ENCODE data around the gene ECI2. TPM values are rescaled to one million over a fixed set of nuclear protein-coding genes. Genes with fewer than 3 reads are reported as not detected.

Gene ECI2
- total and polyA plus RNA-seq, 4 donors = 45.7 to 92.3 (median 50.6) TPM

DNA sequence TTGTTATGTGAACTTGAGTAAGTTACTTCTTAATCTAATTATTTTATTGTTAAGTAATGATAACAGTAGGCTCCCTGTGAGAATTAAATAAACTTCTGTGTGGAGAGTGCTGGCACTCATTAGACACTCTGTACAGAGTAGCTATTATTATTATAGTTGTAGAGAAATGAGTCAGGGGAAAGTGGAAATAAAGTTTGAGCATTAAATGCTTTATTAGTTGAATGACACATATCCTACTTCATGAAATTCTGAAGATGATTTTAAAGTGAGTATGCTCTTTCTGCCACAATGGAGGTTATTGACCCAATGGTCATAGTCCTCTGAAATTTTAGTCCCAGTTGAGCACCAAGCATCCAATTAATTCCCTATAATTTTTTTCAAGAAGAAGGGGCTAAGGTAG, 5.9 kb downstream of the ECI2 start:
- Histone ChIP-seq H3K4me1 (ENCODE audit: control insufficient read depth, insufficient read depth, low read length) (peaks cover 4% of the 10 kb centered on the region), H3K4me3 (ENCODE audit: low read depth, low read length) (no peak overlapping the region), H3K27ac (ENCODE audit: low read depth, low read length) (no peak overlapping the region), H3K36me3 (ENCODE audit: control insufficient read depth, insufficient read depth, low read length) (peaks cover 9% of the 10 kb centered on the region), H3K9me3 (ENCODE audit: control insufficient read depth, insufficient read depth, low read length) (no peaks in the 10 kb centered on the region), H3K27me3 (ENCODE audit: control insufficient read depth, insufficient read depth, low read length) (no peaks in the 10 kb centered on the region)
- no peak for DNase-seq (ENCODE audit: low read depth in 4 of 6, low spot score in 6 of 6)

DNA sequence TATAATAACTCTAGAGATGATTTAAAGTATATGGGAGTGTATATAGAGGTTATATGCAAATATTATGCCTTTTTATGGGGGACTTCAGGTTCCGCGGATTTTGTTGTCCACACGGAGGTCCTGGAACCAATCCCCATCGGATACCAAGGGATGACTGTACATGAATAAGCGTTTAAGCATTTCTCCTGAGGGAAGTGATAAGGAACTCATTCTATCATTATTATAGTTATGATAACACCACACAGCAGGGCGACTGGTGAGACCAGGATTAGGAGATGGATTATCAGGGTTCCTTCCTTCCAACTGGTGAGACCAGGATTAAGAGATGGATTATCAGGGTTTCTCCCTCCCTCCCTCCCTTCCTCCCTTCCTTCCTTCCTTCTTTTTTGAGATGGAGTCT, 6.6 kb downstream of the ECI2 start:
- no peaks in the 10 kb centered on the region for H3K27me3 ChIP-seq (ENCODE audit: control insufficient read depth, insufficient read depth, low read length)
- peaks cover 10% of the 10 kb centered on the region for H3K36me3 ChIP-seq (ENCODE audit: control insufficient read depth, insufficient read depth, low read length)
- no peak overlapping the region for H3K27ac ChIP-seq (ENCODE audit: low read depth, low read length)
- DNase-seq (ENCODE audit: low read depth in 4 of 6, low spot score in 6 of 6) = no peak
- no peaks in the 10 kb centered on the region for H3K9me3 ChIP-seq (ENCODE audit: control insufficient read depth, insufficient read depth, low read length)
- no peaks in the 10 kb centered on the region for H3K4me1 ChIP-seq (ENCODE audit: control insufficient read depth, insufficient read depth, low read length)
- no peak overlapping the region for H3K4me3 ChIP-seq (ENCODE audit: low read depth, low read length)
- no CpG with 5 or more reads among the region's 6 CpGs for WGBS (ENCODE audit: insufficient coverage)

DNA sequence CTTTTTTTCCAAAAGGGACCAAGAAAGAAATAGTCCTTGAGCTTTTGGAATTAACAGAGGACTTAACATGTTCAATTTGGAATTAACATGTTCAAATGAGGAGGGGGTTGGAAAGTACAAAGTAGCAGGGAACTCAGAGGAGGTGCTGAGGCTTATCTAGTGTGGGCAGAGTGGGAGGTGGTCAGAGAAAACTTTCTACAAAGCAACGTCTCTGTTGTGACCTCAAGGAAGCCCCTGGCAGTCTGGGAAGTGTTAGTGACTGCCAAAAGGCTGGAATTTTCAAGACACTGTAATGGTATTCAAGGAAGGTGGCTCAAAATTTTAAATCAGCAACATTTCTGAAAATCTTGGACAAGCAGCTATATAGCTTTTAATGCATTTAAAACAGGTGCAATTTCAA, 7.3 kb downstream of the ECI2 start:
- H3K4me3 ChIP-seq (ENCODE audit: low read depth, low read length) = no peak overlapping the region
- H3K27me3 ChIP-seq (ENCODE audit: control insufficient read depth, insufficient read depth, low read length) = no peaks in the 10 kb centered on the region
- 57% methylated on average over 1 of the region's 1 CpG for WGBS (ENCODE audit: insufficient coverage)
- H3K4me1 ChIP-seq (ENCODE audit: control insufficient read depth, insufficient read depth, low read length) = no peaks in the 10 kb centered on the region
- no peak overlapping the region for H3K27ac ChIP-seq (ENCODE audit: low read depth, low read length)
- H3K36me3 ChIP-seq (ENCODE audit: control insufficient read depth, insufficient read depth, low read length) = peaks cover 13% of the 10 kb centered on the region
- no peaks in the 10 kb centered on the region for H3K9me3 ChIP-seq (ENCODE audit: control insufficient read depth, insufficient read depth, low read length)
- DNase-seq (ENCODE audit: low read depth in 4 of 6, low spot score in 6 of 6) = no peak

DNA sequence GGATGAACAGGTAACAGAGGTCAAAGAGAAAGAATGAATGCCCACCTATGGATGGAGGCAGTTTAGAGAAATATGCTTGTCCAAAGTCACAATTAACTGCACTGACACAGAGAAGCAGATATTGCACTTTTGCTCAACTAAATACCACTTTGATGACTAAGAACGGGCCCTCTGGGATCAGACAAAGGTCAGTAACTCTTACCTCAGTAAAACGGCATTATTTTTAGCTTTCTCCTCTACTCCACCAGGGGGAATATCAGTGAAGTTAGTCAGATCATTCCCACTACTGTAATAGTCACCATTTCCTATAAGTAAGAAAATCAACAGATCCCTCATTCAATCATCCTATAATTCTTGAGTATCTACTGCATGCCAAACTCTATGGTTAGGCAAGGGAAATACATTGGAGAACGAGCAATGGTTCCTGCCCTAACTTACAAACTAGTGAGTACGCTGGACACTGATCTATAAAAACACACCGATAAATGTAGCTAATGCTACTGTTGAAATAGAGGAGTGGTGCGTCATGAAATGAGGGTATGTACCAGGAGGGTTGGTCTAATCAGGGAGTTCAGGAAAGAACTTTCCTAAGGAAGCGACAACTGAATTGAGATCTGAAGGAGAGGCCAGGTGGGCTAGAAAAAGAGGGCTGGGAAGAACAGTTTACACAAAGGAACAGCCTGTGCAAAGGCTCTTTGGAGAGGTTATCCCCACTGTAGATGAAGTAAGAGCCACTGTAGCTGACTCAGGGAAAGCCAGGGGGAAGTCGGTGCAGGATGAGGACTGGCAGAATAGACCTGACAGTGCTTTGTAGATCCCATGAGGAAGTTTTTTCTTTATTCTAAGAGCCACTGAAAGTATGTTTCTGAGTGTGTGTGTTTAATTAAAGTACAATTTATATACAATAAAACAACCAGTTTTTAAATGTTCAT, 9.2 kb downstream of the ECI2 start:
- 95% methylated on average over 6 of the region's 8 CpGs for WGBS (ENCODE audit: insufficient coverage)
- no peak for DNase-seq (ENCODE audit: low read depth in 4 of 6, low spot score in 6 of 6)
- peaks cover 15% of the 10 kb centered on the region for H3K36me3 ChIP-seq (ENCODE audit: control insufficient read depth, insufficient read depth, low read length)
- no peak overlapping the region for H3K27ac ChIP-seq (ENCODE audit: low read depth, low read length)
- no peaks in the 10 kb centered on the region for H3K4me1 ChIP-seq (ENCODE audit: control insufficient read depth, insufficient read depth, low read length)
- no peaks in the 10 kb centered on the region for H3K27me3 ChIP-seq (ENCODE audit: control insufficient read depth, insufficient read depth, low read length)
- no peaks in the 10 kb centered on the region for H3K9me3 ChIP-seq (ENCODE audit: control insufficient read depth, insufficient read depth, low read length)
- no peak overlapping the region for H3K4me3 ChIP-seq (ENCODE audit: low read depth, low read length)

DNA sequence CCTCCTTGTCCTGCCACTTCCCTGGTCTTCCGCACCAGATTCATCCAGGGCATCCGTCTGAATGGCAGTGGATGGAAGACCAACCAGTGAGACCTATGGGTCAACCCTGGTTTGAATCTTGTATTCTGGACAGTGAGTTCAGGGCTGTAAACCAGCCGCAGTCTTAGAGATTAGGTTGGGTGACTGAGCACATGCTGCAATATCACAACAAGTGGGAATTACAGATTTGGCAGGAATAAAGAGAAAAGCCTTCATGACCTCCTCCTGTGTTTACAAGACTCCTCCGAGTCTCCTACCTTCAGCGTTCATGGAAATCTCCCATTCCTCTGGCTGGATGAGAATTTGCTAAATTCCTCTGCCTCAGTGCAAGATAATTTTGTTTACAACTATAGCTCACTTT, 9.9 kb downstream of the ECI2 start:
- H3K9me3 ChIP-seq (ENCODE audit: control insufficient read depth, insufficient read depth, low read length) = no peaks in the 10 kb centered on the region
- H3K27me3 ChIP-seq (ENCODE audit: control insufficient read depth, insufficient read depth, low read length) = no peaks in the 10 kb centered on the region
- no peak overlapping the region for H3K4me3 ChIP-seq (ENCODE audit: low read depth, low read length)
- no peak for DNase-seq (ENCODE audit: low read depth in 4 of 6, low spot score in 6 of 6)
- H3K27ac ChIP-seq (ENCODE audit: low read depth, low read length) = no peak overlapping the region
- peaks cover 15% of the 10 kb centered on the region for H3K36me3 ChIP-seq (ENCODE audit: control insufficient read depth, insufficient read depth, low read length)
- H3K4me1 ChIP-seq (ENCODE audit: control insufficient read depth, insufficient read depth, low read length) = no peaks in the 10 kb centered on the region
- 88% methylated on average over 2 of the region's 5 CpGs for WGBS (ENCODE audit: insufficient coverage)

DNA sequence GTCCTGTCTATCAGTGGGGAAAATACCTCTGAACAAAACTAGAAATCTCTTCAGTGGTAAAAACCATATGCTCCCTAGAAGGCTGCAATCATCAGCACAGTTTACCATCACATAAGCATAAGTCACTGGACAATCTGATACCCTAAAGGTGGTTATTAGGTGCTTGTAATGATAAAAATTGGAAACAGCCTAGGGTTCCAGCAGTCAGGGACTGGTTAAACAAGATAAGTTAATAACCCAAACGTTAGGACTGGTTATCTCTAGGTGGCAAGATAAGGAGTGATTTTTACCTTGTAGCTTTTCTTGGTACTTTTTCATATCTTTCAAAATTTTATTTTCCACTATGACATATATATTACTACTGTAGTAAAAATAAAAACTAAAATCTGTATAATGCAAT, 11.0 kb downstream of the ECI2 start:
- Histone ChIP-seq H3K36me3 (ENCODE audit: control insufficient read depth, insufficient read depth, low read length) (peaks cover 16% of the 10 kb centered on the region), H3K9me3 (ENCODE audit: control insufficient read depth, insufficient read depth, low read length) (no peaks in the 10 kb centered on the region), H3K27me3 (ENCODE audit: control insufficient read depth, insufficient read depth, low read length) (no peaks in the 10 kb centered on the region), H3K4me3 (ENCODE audit: low read depth, low read length) (no peak overlapping the region), H3K27ac (ENCODE audit: low read depth, low read length) (no peak overlapping the region), H3K4me1 (ENCODE audit: control insufficient read depth, insufficient read depth, low read length) (no peaks in the 10 kb centered on the region)
- WGBS (ENCODE audit: insufficient coverage) = no CpG with 5 or more reads among the region's 1 CpG
- no peak for DNase-seq (ENCODE audit: low read depth in 4 of 6, low spot score in 6 of 6)

DNA sequence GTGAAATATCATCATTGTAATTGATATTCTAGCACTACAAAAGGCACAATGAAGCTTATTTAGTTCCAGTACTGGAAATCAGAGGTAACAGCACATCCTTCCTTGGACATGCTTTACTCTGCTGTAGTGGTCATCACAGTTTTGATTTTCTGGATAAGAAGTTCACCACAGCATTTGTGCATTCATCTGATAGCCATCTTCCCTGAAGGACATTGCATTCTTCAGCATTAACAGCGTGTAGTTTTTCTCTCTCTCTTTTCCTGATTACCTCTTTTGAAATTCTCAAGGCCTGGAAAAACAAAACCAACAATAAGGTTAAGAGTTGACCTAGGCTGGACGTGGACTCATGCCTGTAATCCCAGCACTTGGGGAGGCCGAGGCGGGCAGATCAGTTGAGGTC, 19.6 kb downstream of the ECI2 start:
- peaks cover 15% of the 10 kb centered on the region for H3K36me3 ChIP-seq (ENCODE audit: control insufficient read depth, insufficient read depth, low read length)
- no peaks in the 10 kb centered on the region for H3K27me3 ChIP-seq (ENCODE audit: control insufficient read depth, insufficient read depth, low read length)
- H3K4me3 ChIP-seq (ENCODE audit: low read depth, low read length) = no peak overlapping the region
- H3K27ac ChIP-seq (ENCODE audit: low read depth, low read length) = no peak overlapping the region
- no peaks in the 10 kb centered on the region for H3K4me1 ChIP-seq (ENCODE audit: control insufficient read depth, insufficient read depth, low read length)
- DNase-seq (ENCODE audit: low read depth in 4 of 6, low spot score in 6 of 6) = no peak
- WGBS (ENCODE audit: insufficient coverage) = no CpG with 5 or more reads among the region's 4 CpGs
- H3K9me3 ChIP-seq (ENCODE audit: control insufficient read depth, insufficient read depth, low read length) = peaks cover 3% of the 10 kb centered on the region

DNA sequence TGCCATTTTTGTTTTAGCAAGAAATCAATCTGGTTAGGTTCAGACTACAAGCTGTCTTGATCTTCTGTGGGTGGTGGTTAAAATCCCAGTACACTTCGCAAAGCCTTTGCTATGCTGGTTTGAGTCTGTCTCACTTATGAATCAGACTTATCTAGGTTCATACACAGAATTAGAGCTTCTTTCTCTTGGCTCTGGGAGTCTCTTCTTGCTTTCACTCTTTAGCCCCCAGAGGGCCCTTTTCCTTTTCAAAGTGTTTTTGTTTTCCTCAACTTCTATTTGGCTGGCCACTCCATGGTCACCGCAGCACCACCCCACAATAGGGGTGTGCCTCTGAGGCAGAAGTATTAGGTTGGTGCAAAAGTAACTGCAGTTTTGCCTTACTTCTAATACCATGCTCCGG, 21.3 kb downstream of the ECI2 start:
- H3K27me3 ChIP-seq (ENCODE audit: control insufficient read depth, insufficient read depth, low read length) = no peaks in the 10 kb centered on the region
- peaks cover 3% of the 10 kb centered on the region for H3K9me3 ChIP-seq (ENCODE audit: control insufficient read depth, insufficient read depth, low read length)
- no peaks in the 10 kb centered on the region for H3K4me1 ChIP-seq (ENCODE audit: control insufficient read depth, insufficient read depth, low read length)
- no peak overlapping the region for H3K4me3 ChIP-seq (ENCODE audit: low read depth, low read length)
- no peak for DNase-seq (ENCODE audit: low read depth in 4 of 6, low spot score in 6 of 6)
- H3K36me3 ChIP-seq (ENCODE audit: control insufficient read depth, insufficient read depth, low read length) = peaks cover 12% of the 10 kb centered on the region
- WGBS (ENCODE audit: insufficient coverage) = 100% methylated on average over 1 of the region's 3 CpGs
- no peak overlapping the region for H3K27ac ChIP-seq (ENCODE audit: low read depth, low read length)

DNA sequence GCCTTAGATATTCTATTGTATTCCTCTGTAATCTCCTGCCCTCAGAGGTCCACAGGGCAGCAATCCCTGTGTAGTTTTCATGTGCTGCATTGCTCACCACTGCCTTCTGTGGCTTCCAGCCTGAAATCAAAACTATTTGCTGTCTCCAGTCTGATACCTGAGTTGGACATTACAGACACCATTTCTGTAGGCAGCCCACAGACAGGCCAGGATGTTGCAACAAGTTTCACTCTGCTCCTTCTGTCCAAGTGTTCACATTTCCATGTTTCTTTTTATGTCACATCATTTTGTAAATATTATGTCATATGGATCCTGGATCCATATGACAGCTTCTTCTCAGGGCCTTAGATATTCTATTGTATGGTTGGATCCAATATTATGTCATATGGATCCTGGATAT, 21.7 kb downstream of the ECI2 start:
- Histone ChIP-seq H3K4me1 (ENCODE audit: control insufficient read depth, insufficient read depth, low read length) (no peaks in the 10 kb centered on the region), H3K27me3 (ENCODE audit: control insufficient read depth, insufficient read depth, low read length) (no peaks in the 10 kb centered on the region), H3K4me3 (ENCODE audit: low read depth, low read length) (no peak overlapping the region), H3K36me3 (ENCODE audit: control insufficient read depth, insufficient read depth, low read length) (peaks cover 9% of the 10 kb centered on the region), H3K9me3 (ENCODE audit: control insufficient read depth, insufficient read depth, low read length) (peaks cover 3% of the 10 kb centered on the region), H3K27ac (ENCODE audit: low read depth, low read length) (no peak overlapping the region)
- peak in 1 of 6 donors; percentile 14 for DNase-seq (ENCODE audit: low read depth in 4 of 6, low spot score in 6 of 6)

DNA sequence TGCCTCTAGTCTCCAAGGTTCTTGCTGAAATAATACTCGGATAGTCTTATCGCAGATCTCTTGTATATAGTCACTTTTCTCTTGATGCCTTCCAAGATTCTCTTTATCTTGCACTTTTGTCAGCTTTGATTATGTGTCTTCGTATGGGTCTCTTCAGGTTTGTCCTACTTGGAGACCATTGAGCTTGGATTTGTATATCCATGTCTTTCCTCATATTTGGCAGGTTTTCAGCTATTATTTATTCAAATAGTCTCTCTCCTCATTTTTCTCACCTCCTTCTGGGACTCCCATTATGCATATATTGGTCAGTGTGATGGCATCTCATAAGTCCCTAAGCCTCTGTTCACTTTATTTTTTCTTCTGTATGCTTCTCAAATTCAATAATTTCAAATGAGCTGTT, 23.0 kb downstream of the ECI2 start:
- Histone ChIP-seq H3K27me3 (ENCODE audit: control insufficient read depth, insufficient read depth, low read length) (no peaks in the 10 kb centered on the region), H3K9me3 (ENCODE audit: control insufficient read depth, insufficient read depth, low read length) (peaks cover 3% of the 10 kb centered on the region), H3K36me3 (ENCODE audit: control insufficient read depth, insufficient read depth, low read length) (peaks cover 6% of the 10 kb centered on the region), H3K27ac (ENCODE audit: low read depth, low read length) (no peak overlapping the region), H3K4me3 (ENCODE audit: low read depth, low read length) (no peak overlapping the region), H3K4me1 (ENCODE audit: control insufficient read depth, insufficient read depth, low read length) (no peaks in the 10 kb centered on the region)
- 100% methylated on average over 2 of the region's 3 CpGs for WGBS (ENCODE audit: insufficient coverage)
- DNase-seq (ENCODE audit: low read depth in 4 of 6, low spot score in 6 of 6) = no peak
